ENCODE results near the gene RBM33. TPM values are rescaled to one million over a fixed set of nuclear protein-coding genes. Genes with fewer than 3 reads are reported as not detected.

RBM33 gene
- polyA plus RNA-seq, 3 donors = 31.9 to 48.2 (median 44.6) TPM

GRCh38 chr7:155618708-155619633 is 25.5 kb upstream of the RBM33 start:
- peak; percentile 38 for DNase-seq

GRCh38 chr7:155619634-155620271 is 24.7 kb upstream of the RBM33 start:
- no peak for DNase-seq

DNA sequence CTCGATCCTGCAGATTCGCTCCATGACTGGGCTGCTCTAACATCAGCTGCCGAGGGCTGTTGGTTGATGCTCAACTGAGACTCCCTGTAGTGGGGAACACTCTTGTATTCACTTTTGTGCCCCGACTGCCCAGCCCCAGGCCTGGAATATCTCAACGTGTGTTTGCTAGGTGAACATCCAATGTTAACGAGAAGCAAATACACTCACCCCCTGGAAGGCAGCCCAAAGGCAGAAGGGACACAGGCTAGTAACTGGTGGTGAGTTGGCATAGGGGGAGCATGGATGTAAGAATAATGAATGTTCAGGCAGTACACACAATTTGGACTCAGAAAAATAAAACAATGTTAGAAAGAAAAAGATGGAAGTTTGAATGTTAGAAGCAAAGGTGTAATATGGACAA is 24.0 kb upstream of the RBM33 start:
- no peak for DNase-seq

DNA sequence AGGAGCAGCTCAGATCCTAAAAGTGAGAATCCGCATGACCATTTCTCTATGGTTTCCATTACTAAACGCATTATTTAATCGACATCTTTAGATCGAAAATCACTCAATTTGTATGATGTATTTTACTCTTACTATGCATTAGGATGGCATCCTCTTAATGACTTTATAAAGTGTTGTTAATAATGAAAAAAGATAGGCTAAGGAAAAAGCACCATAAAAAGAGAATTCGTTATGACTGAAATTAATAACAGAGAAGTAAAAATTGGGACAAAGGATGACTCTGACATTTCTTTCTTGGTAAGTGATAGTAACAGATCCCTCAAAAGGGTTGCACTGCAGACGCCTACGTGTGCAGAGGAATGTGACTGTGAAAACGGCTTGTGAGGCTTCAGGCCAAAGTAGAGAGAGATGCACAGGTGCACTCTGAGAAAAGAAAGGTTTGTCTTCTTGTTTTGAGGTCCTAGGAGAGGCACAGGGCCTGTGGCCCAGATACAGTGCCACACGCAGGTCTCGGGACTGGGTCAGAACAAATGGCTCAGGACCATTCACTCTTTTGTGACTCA is 23.0 kb upstream of the RBM33 start:
- DNase-seq = no peak

GRCh38 chr7:155624412-155624811 is 20.0 kb upstream of the RBM33 start:
- no peak for DNase-seq

DNA sequence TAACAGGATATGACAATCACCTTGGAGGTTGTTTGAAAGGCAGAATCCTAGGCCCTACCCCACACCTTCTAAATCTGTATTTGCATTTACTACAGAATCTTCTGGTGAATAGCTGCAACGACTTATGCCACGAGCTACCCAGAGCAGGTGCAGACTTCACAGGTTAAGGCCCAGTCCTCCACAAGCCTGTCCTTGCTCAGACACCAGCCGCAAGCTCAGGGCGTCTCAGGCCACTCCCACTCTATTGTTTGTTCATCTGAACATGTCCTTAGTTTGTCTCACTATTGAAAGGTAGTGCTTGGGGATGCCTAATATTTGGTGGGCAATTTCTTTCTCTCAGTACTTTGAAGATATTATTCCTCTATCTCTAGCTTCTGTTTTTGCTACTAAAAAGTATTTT is 18.9 kb upstream of the RBM33 start:
- DNase-seq = no peak

- no peak for DNase-seq
These were observed 15.3 kb upstream of the RBM33 start for GRCh38 chr7:155629171-155629570.

GRCh38 chr7:155631155-155631554 is 13.3 kb upstream of the RBM33 start:
- no peak for DNase-seq

DNA sequence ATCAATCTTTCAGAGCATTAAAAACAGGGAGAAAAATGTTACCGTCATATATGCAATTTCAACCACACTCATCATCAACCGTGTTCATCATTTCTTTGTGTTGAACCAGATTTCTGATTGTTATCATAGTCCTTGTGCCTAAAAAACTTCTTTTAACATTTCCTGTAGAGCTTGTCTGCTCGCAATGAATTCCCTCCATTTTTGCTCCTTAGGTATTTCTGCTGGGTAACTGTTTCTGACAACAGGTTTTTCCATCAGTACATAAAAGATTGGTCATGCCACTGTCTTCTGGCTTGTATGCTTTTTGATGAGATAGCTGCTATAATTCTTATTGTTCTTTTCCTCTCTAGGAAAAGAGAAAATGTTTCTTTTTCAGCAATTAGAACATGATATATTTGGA is 8.6 kb upstream of the RBM33 start:
- no peak for DNase-seq

- no peak for DNase-seq
These were observed 7.3 kb upstream of the RBM33 start for GRCh38 chr7:155637155-155637554.

- no peak for DNase-seq
These were observed 6.1 kb upstream of the RBM33 start for GRCh38 chr7:155638366-155638765.

GRCh38 chr7:155639958-155640520 is 4.4 kb upstream of the RBM33 start:
- no peak for DNase-seq

DNA sequence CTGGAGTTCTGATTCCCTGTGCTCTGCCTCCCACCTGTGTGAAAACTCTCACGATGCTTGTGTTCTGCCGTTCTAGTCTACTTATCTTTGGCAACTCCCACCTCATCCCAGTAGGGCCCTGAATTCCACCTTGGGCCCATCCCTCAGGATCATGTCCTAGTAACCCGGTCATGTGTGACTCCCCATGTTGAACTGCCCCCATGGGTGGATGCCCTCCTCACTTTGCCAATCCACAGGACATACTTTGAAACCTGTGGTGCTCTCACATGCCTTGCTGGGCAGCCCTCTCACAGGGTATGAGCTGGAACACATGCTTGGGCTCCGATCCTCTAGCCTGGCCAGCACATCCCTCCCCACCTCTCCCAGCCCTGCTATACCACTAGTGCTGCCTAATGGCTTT is 3.8 kb upstream of the RBM33 start:
- no peak for DNase-seq

DNA sequence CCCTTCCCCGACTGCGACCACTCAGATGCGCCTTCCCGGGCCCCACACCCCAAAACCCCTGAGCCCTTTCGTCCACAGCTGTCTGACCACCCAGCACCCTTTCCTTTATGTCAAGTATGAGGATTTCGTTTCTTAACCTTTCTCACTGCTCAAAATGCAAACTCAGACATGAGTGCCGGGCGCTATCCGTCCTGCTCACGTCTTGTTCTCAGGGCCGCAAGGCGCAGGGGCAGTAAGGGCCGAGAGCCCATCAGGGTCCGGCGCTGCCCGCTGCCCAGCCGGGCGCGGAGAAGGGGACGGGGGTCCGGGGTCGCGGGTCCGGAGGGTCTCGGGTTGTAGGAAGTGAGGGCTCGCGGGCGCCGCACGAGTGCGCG is 670 bp upstream of the RBM33 start:
- DNase-seq = no peak

- peak; percentile 38 for DNase-seq
These were observed 579 bp downstream of the RBM33 start for GRCh38 chr7:155644971-155645509.

GRCh38 chr7:155645662-155646061 is 1.2 kb downstream of the RBM33 start:
- no peak for DNase-seq

DNA sequence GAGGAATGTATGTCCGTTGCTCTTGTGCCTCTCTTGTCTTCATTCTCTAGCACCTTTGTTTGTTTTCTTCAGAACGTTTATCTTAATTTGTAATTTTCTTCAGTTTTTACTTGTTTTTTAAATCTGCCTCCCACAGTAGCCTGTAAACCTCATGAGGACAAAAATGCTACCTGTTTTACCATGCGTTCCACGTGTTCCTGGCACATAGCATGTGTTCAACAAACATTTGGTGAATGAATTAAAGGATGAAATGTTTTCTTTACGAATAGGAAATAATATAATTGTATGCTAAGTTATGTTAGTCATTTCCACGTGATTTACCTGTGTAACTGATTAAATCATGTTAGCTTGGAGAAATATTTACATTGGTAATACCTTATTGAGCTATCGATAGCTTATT is 2.2 kb downstream of the RBM33 start:
- DNase-seq = no peak

DNA sequence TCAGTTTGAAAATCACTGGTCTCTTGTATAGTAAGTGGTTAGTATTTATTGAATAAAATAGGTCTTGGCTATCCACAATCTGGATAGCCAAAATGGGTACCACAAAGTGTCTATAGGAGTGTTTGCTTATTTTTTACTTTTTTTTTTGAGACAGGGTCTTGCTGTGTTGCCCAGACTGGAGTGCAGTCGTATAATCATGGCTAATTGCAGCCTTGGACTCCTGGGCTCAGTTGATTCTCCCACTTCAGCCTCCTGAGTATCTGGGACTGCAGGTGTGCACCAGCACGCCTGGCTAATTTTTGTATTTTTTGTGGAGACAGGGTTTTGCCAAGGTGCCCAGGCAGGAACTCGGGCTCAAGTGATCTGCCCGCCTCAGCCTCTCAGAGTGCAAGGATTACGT is 2.8 kb downstream of the RBM33 start:
- DNase-seq = no peak

DNA sequence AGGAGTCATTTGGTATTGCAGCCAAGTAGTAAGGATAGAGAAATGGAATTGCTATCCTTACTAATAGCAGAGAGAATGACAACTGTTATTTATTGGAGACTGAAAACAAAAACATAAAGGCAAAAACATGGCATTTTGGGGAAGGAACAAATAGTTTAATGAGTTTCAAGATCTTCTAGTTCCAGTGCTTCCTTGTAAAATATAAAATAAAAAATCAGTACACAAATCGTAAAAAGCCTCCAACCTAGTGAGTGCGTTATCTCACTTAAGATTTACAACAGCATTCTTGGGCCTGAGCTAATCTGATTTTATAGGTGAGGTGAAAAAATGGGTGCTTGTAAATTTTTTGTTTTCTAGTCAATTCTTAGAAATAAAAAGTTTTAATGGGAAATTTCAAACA is 3.3 kb downstream of the RBM33 start:
- no peak for DNase-seq

DNA sequence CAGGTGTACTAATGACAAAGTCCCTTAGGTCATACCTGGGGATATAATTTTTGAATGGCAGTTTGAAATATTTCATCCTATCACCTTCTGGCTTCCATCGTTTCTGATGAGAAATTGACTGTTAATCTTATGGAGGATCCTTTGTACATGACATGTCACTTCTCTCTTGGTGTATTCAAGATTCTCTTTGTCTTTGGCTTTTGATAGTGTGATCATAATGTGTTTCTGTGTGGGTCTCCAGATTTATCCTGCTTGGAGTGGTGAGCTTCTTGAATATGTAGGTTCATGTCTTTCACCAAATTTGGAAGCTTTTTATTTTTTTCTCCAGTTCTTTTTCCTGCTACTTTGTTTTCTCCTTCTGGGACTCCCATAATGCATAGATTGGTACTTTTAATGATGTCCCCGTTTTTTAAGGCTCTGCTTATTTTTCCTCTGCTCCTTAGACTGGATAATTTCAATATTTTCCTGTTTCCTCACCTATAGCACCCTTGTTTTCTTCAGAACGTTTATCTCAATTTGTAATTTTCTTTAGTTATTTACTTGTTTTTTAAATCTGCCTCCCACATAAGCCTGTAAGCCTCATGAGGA is 4.4 kb downstream of the RBM33 start:
- DNase-seq = peak; percentile 8

- DNase-seq = no peak
These were observed 5.1 kb downstream of the RBM33 start for GRCh38 chr7:155649588-155649987.
